ENCODE measurements around the gene ACBD7. TPM values are rescaled to one million over a fixed set of nuclear protein-coding genes. Genes with fewer than 3 reads are reported as not detected.

The ACBD7 gene
- total RNA-seq (2011; cell fraction: chromatin; rRNA removed; ENCODE audit: low replicate concordance): 0.30 and 0.76 TPM in 2 replicates
- 0.33 TPM in 1 of 2 replicates, not detected in the other for total RNA-seq (2011; cell fraction: nucleolus; rRNA removed)
- 0.81 and 2.3 TPM in 2 replicates for total RNA-seq (2011; cell fraction: nucleoplasm; rRNA removed)
- 0.98 and 1.4 TPM in 2 replicates for total RNA-seq (2014; rRNA removed)
- total RNA-seq (2014; rRNA removed; fragmentation: Illumina TruSeq; extraction: Trizol): 0.84 and 1.3 TPM in 2 replicates
- 0.72 and 1.1 TPM in 2 replicates for total RNA-seq (2015; rRNA removed; fragmentation: Illumina TruSeq; extraction: Trizol)
- 0.60 and 0.98 TPM in 2 replicates for total RNA-seq (2021)
- polyA plus RNA-seq (2011; rRNA removed): 2.7 and 3.2 TPM in 2 replicates
- polyA plus RNA-seq (2011; cell fraction: cytosol; rRNA removed): 1.2 and 2.3 TPM in 2 replicates
- 0.78 and 0.87 TPM in 2 replicates for polyA plus RNA-seq (2011; cell fraction: nucleus; rRNA removed)
- 0.77 and 1.2 TPM in 2 replicates for polyA plus RNA-seq (2012)
- 0.86 and 0.98 TPM in 2 replicates for polyA plus RNA-seq (2014; fragmentation: Illumina TruSeq; extraction: Trizol)
- under 1 TPM; 0.21 to 0.27 TPM for polyA plus RNA-seq (2014; fragmentation: Nextera tagmentation; extraction: Ambion mirVana)
- 0.93 and 1.1 TPM in 2 replicates for polyA plus RNA-seq (2014; rRNA removed)
- polyA minus RNA-seq (2011; rRNA and poly(A)+ RNA removed): 2.9 and 3.4 TPM in 2 replicates
- polyA minus RNA-seq (2011; cell fraction: cytosol; rRNA and poly(A)+ RNA removed): 1.7 TPM in 1 of 2 replicates, not detected in the other
- polyA minus RNA-seq (2011; cell fraction: nucleus; rRNA and poly(A)+ RNA removed): 0.54 and 1.3 TPM in 2 replicates
- Bru-seq, nascent RNA: percentile 36 among the genes with signal in this experiment
- BruChase-seq, experiment 1, labeled RNA remaining after a 2-hour chase: percentile 24 among the genes with signal in this experiment
- BruChase-seq, experiment 2, labeled RNA remaining after a 6-hour chase: percentile 35 among the genes with signal in this experiment
- long read RNA-seq, experiment 1, partial matches to known transcripts: 0 of 1 reads
- long read RNA-seq, experiment 1, other reads (novel, unspliced or antisense): 0 of 1 reads
- long read RNA-seq, experiment 2: 0 reads
- long read RNA-seq, experiment 3: 0 reads

GRCh38 chr10:15088428-15089261, at the start of gene ACBD7:
TSS of gene ACBD7 (minus strand) at chr10:15088776. CDS start at chr10:15088728, 48 bp downstream.
- H4K20me1 ChIP-seq (replicated peaks; ENCODE audit: control insufficient read depth, insufficient read depth, low read length): no peaks in the 10 kb centered on the region
- ATAC-seq (peak; percentile 100), DNase-seq (ENCODE audit: extremely low read depth in 1 of 4, low spot score in 3 of 4) (peak; percentile 86 to 98 (median 96)), FAIRE-seq (peak; percentile 42)
- H3K9me3 ChIP-seq (replicated peaks; ENCODE audit: control insufficient read depth, insufficient read depth, low read depth, low read length): 0 out of 2 replicates have a peak, but pooled peaks cover 1% of the 10 kb centered on the region
- no peaks in the 10 kb centered on the region for H3K36me3 ChIP-seq (ENCODE audit: control insufficient read depth, insufficient read depth, low read length)
- peaks cover 0 to 11% of the 10 kb centered on the region in 2 experiments; a peak in 2 of 5 replicates for H3K4me1 ChIP-seq (replicated peaks in 1 of 2; ENCODE audit: control insufficient read depth in 2 of 2, insufficient read depth in 2 of 2, low read length in 2 of 2)
- H2AFZ ChIP-seq (ENCODE audit: low read depth, low read length): peak within 1 kb of the TSS; percentile 94
- no TSS peak for BruUV-seq (replicated peaks)
- in situ Hi-C loops (cut with MboI): no loop called here
- ChIA-PET CTCF (ENCODE audit: low intra/inter-chr PET ratio) (no interaction called here), POLR2A (no interaction called here)
- H3K79me2 ChIP-seq (ENCODE audit: control insufficient read depth, insufficient read depth, low read length): no peaks in the 10 kb centered on the region
- intact Hi-C loops (cut with micrococcal nuclease): no loop called here
- peak within 1 kb of the TSS; percentile 77 for H3K4me2 ChIP-seq (ENCODE audit: insufficient read depth, low read length)
- H3K9me1 ChIP-seq (ENCODE audit: control insufficient read depth, insufficient read depth, low read length): no peaks in the 10 kb centered on the region
- H3K27me3 ChIP-seq (ENCODE audit: control insufficient read depth in 2 of 2, insufficient read depth in 2 of 2, low read length in 2 of 2): peaks cover 13 to 38% of the 10 kb centered on the region in 2 experiments; a peak in 3 of 5 replicates
- peak within 1 kb of the TSS; percentile 25 to 84; a peak in 3 of 4 replicates for H3K9ac ChIP-seq (ENCODE audit: insufficient read depth in 1 of 2, low read depth in 2 of 2, low read length in 2 of 2)
- no peak within 1 kb of the TSS for H3K27ac ChIP-seq (ENCODE audit: extremely low read depth, low read depth, low read length)
- WGBS (ENCODE audit: insufficient coverage, low coverage, missing lambda C conversion rate): 9% methylated on average over 34 of the region's 63 CpGs
- H3K4me3 ChIP-seq: peak within 1 kb of the TSS; percentile 50
- peak in 1 of 3 experiments; percentile 40 for TF ChIP-seq YY1 (IDR thresholded peaks at IDR 0.05; ENCODE audit: borderline replicate concordance in 1 of 3, control insufficient read depth in 1 of 3, extremely low read depth in 1 of 3, insufficient read depth in 3 of 3, insufficient read length in 1 of 3, insufficient replicate concordance in 2 of 3, low read depth in 1 of 3, low read length in 2 of 3)
- peak; percentile 45 for TF ChIP-seq CCNT2 (IDR thresholded peaks at IDR 0.05; ENCODE audit: borderline replicate concordance, extremely low read depth, insufficient read length, low read depth, low read length)
- no peak for TF ChIP-seq TAL1 (IDR thresholded peaks at IDR 0.05)
- no peak for TF ChIP-seq ZSCAN29 (IDR thresholded peaks at IDR 0.05)
- TF ChIP-seq CHD4 (IDR thresholded peaks at IDR 0.05; ENCODE audit: insufficient read depth, insufficient replicate concordance, low read depth, low read length, poor library complexity, severe bottlenecking): no peak
- TF ChIP-seq PRDM10 (IDR thresholded peaks at IDR 0.05; ENCODE audit: partially characterized antibody): peak; percentile 11
- no peak for TF ChIP-seq ATF1 (CRISPR knock-in tag; IDR thresholded peaks at IDR 0.05)
- peak; percentile 61 for TF ChIP-seq ATF1 (tag; IDR thresholded peaks at IDR 0.05)
- TF ChIP-seq TFAP4 (CRISPR knock-in tag; IDR thresholded peaks at IDR 0.05; ENCODE audit: borderline replicate concordance): peak; percentile 65; the same call in 1 of the 2 replicates
- peak; percentile 73 for TF ChIP-seq CXXC5 (CRISPR knock-in tag; IDR thresholded peaks at IDR 0.05)
- TF ChIP-seq KLF13 (tag; IDR thresholded peaks at IDR 0.05; ENCODE audit: borderline replicate concordance, low read depth): peak; percentile 91; the same call in 1 of the 2 replicates
